HG03460 (cell line): ENCODE results near the gene MSI2.

ENCODE experiments used
- ATAC-seq: cut with Tn5 transposase; IDR thresholded peaks from one replicate; pipeline ENCODE4 v1.9.1; 2021; ENCODE audit not compliant: unreplicated experiment

The MSI2 gene

GRCh38 chr17:57425903-57426880 lies 169.9 kb downstream of the MSI2 start:
- ATAC-seq = no peak

GRCh38 chr17:57429966-57430365 lies 173.6 kb downstream of the MSI2 start:
- no peak for ATAC-seq

GRCh38 chr17:57431415-57431814 lies 175.1 kb downstream of the MSI2 start:
- ATAC-seq = no peak

GRCh38 chr17:57432507-57433277 lies 176.4 kb downstream of the MSI2 start:
- ATAC-seq = no peak

DNA sequence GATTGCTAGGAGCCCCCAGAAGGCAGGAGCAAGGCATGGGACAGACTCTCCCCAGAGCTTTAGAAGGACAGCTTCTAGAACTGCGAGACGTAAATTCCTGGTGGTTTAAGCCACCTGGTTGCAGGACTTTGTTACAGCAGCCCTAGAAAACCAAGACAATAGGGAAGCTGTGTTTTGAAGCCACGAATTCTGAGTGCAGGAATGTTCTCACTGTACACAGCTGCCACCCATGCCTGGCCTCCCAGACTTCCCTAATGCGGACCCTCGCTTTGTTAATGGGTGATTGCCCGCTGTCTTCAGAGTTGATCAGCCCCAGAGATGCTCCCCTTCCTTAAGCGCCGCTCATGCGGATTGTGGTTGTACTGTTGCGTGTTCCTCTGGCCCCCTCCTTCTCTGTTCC lies 177.1 kb downstream of the MSI2 start:
- no peak for ATAC-seq

DNA sequence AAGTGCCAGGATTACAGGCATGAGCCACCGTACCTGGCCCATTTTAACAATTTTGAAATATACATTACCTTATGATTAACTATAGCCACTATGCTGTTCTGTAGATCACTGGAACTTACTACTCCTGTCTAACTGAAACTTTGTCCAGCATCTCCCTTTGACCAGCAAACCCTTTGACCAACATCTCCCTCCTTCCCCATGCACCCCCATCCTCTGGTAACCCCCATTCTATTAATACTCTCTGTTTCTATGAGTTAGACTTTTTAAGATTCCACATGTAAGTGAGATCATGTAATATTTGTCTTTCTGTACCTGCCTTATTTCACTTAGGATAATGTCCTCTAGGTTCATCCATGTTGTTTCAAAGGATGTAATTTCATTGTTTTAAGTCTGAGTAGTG lies 178.0 kb downstream of the MSI2 start:
- ATAC-seq = no peak

DNA sequence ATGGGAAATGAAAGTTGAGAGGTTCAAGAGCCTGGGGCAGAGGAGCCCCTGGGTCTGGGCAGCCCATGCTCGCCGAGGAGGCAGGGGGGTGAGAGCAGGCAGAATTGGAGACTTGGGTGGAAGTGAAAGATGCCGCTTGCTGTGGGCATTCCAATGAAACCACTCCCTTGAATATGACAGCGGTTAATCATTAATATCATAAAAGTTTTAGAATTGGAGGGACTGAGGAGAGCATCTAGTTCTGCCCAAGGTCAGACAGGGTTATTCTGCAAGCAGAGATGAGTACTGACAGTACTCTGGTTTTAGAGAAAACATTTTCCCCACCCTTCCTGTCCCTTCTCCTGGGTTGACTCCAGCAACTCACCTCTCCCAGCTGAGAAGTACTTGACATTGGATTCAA lies 180.2 kb downstream of the MSI2 start:
- no peak for ATAC-seq

- ATAC-seq = no peak
Observed at GRCh38 chr17:57438066-57438731, 181.9 kb downstream of the MSI2 start.

GRCh38 chr17:57439651-57440050 lies 183.3 kb downstream of the MSI2 start:
- ATAC-seq = no peak

- ATAC-seq = no peak
Observed at GRCh38 chr17:57440522-57441269, 184.4 kb downstream of the MSI2 start.

DNA sequence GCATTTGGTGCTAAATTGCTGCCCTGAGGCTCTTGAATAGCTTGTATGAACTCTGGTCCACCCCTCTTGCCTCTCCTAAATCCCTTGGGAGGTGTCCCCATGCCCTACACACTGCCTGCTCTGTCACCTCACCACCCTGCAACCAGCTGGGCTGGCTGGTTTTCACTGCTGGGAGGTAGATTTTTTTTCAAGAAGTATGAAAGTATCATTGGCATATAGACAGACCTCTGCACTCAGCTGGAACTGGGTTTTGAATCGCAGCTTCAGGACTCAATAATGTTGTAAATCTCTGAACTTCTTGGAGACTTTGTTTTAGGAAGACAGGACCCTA lies 184.9 kb downstream of the MSI2 start:
- no peak for ATAC-seq

GRCh38 chr17:57442401-57442823 lies 186.1 kb downstream of the MSI2 start:
- no peak for ATAC-seq

GRCh38 chr17:57442914-57443571 lies 186.7 kb downstream of the MSI2 start:
- ATAC-seq = no peak

- ATAC-seq = no peak
Observed at GRCh38 chr17:57443781-57444180, 187.5 kb downstream of the MSI2 start.

GRCh38 chr17:57444682-57445450 lies 188.5 kb downstream of the MSI2 start:
- no peak for ATAC-seq

- ATAC-seq = no peak
Observed at GRCh38 chr17:57445772-57446472, 189.6 kb downstream of the MSI2 start.

GRCh38 chr17:57447357-57447989 lies 191.2 kb downstream of the MSI2 start:
- no peak for ATAC-seq

GRCh38 chr17:57447990-57448758 lies 191.9 kb downstream of the MSI2 start:
- no peak for ATAC-seq
